Smooth muscle cell (in vitro differentiated cells): ENCODE measurements around the gene TM9SF2. TPM values are rescaled to one million over a fixed set of nuclear protein-coding genes. Genes with fewer than 3 reads are reported as not detected.
A peak's percentile ranks its signal among the peaks of the same experiment; 100 is the strongest.
"Not testable (repeated sequence)": the region's sequence is repeated elsewhere in the genome, so short reads cannot be mapped to it uniquely, and the experiment has no call there.

Experiments used
- DNase-seq: peaks from one replicate; lab custom pipeline; 2025; ENCODE audit not compliant: unreplicated experiment; lab: John Stamatoyannopoulos, UW
- H2AFZ ChIP-seq: fragments of 200-600 bp; sonication (generic); 2 replicates; pipeline ENCODE4 v1.6.0; 2016; ENCODE audit warnings: antibody characterized with exemption, low read depth, mild to moderate bottlenecking
- H3F3A ChIP-seq: fragments of 200-600 bp; sonication (generic); 2 replicates; pipeline ENCODE4 v1.6.0; 2017; ENCODE audit warnings: antibody characterized with exemption, low read depth
- H3K27ac ChIP-seq: fragments of 200-600 bp; sonication (generic); 2 replicates; pipeline ENCODE4 v1.5.1; 2016; ENCODE audit warnings: low read depth, mild to moderate bottlenecking
- H3K27me3 ChIP-seq: fragments of 200-600 bp; sonication (generic); 2 replicates; pipeline ENCODE4 v1.6.1; 2016; ENCODE audit warnings: low read depth, mild to moderate bottlenecking
- H3K36me3 ChIP-seq: fragments of 200-600 bp; sonication (generic); 2 replicates; pipeline ENCODE4 v1.5.1; 2016; ENCODE audit warnings: low read depth
- H3K4me1 ChIP-seq: fragments of 200-600 bp; sonication (generic); 2 replicates; pipeline ENCODE4 v1.5.1; 2016; ENCODE audit warnings: low read depth
- H3K4me2 ChIP-seq: fragments of 200-600 bp; sonication (generic); 2 replicates; pipeline ENCODE4 v1.6.0; 2016; ENCODE audit warnings: mild to moderate bottlenecking
- H3K4me3 ChIP-seq: fragments of 200-600 bp; sonication (generic); 2 replicates; pipeline ENCODE4 v1.5.1; 2016; ENCODE audit warnings: mild to moderate bottlenecking
- H3K79me2 ChIP-seq: fragments of 200-600 bp; sonication (generic); 2 replicates; pipeline ENCODE4 v1.6.0; 2016; ENCODE audit warnings: low read depth, mild to moderate bottlenecking
- H3K9ac ChIP-seq: fragments of 200-600 bp; sonication (generic); 2 replicates; pipeline ENCODE4 v1.6.0; 2016; ENCODE audit warnings: low read depth
- H3K9me3 ChIP-seq: fragments of 200-600 bp; sonication (generic); replicated peaks from 2 replicates; pipeline ENCODE4 v1.5.1; 2016; ENCODE audit warnings: low read depth
- H4K20me1 ChIP-seq: fragments of 200-600 bp; sonication (generic); 2 replicates; pipeline ENCODE4 v1.6.0; 2016; ENCODE audit warnings: low read depth
- WGBS: methylation state at CpG from one replicate; pipeline ENCODE4 v1.1.7; 2016; ENCODE audit warnings: low lambda C conversion rate; 5-methylcytosine and 5-hydroxymethylcytosine counted together
- polyA plus RNA-seq: library from polyadenylated mRNA; unstranded; fragments of >200 nt; fragmentation: Nextera tagmentation; extraction: Ambion mirVana; gene quantifications from 2 replicates; pipeline ENCODE4 v1.2.1, GENCODE V29; 2016
- total RNA-seq: library from RNA; depleted of rRNA; stranded (reverse); fragments of >200 nt; gene quantifications from 2 replicates; pipeline ENCODE4 v1.2.3, GENCODE V29; 2014
- TF ChIP-seq, protein P1 (sequence below): fragments of 200-600 bp; sonication (generic); IDR thresholded peaks from 2 replicates; pipeline ENCODE4 v1.5.1; 2017; ENCODE audit warnings: borderline replicate concordance, mild to moderate bottlenecking, antibody characterized with exemption; ENCODE audit not compliant: insufficient read depth, poor library complexity, severe bottlenecking

TM9SF2 gene
- total and polyA plus RNA-seq, 2 experiments from 2014 or later = 195 to 272 TPM

DNA sequence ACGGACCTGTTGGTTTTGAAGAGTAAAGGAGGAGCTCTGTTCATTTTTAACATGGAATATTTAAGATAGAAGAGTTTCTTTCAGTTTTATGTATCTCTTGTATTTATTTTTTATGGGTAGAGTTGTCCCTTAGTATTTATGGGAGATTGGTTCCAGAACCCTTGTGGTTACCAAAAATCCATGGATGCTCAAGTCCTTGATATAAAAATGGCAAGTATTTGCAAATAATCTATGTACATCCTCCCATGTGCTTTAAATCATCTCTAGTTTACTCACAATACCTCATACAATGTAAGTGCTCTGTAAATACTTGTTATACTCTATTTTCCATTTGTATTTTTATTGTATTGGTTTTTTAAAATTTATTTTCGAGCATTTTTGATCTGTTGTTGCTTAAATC, 63.1 kb downstream of the TM9SF2 start:
- Histone ChIP-seq H3K36me3 (peaks cover 4% of the 10 kb centered on the region), H3K27me3 (no peaks in the 10 kb centered on the region), H3K4me1 (no peaks in the 10 kb centered on the region), H3K4me3 (no peak overlapping the region), H3K79me2 (peaks cover 4% of the 10 kb centered on the region), H4K20me1 (peaks cover 2% of the 10 kb centered on the region), H3K4me2 (peak overlapping the region; percentile 1), H2AFZ (no peak overlapping the region), H3K27ac (peak overlapping the region; percentile 52), H3K9ac (no peak overlapping the region), H3K9me3 (no peaks in the 10 kb centered on the region), H3F3A (peaks cover 5% of the 10 kb centered on the region)
- TF ChIP-seq, protein P1, sequence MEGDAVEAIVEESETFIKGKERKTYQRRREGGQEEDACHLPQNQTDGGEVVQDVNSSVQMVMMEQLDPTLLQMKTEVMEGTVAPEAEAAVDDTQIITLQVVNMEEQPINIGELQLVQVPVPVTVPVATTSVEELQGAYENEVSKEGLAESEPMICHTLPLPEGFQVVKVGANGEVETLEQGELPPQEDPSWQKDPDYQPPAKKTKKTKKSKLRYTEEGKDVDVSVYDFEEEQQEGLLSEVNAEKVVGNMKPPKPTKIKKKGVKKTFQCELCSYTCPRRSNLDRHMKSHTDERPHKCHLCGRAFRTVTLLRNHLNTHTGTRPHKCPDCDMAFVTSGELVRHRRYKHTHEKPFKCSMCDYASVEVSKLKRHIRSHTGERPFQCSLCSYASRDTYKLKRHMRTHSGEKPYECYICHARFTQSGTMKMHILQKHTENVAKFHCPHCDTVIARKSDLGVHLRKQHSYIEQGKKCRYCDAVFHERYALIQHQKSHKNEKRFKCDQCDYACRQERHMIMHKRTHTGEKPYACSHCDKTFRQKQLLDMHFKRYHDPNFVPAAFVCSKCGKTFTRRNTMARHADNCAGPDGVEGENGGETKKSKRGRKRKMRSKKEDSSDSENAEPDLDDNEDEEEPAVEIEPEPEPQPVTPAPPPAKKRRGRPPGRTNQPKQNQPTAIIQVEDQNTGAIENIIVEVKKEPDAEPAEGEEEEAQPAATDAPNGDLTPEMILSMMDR = no peak
- no peak for DNase-seq
- 86% methylated on average over 2 of the region's 2 CpGs for WGBS

DNA sequence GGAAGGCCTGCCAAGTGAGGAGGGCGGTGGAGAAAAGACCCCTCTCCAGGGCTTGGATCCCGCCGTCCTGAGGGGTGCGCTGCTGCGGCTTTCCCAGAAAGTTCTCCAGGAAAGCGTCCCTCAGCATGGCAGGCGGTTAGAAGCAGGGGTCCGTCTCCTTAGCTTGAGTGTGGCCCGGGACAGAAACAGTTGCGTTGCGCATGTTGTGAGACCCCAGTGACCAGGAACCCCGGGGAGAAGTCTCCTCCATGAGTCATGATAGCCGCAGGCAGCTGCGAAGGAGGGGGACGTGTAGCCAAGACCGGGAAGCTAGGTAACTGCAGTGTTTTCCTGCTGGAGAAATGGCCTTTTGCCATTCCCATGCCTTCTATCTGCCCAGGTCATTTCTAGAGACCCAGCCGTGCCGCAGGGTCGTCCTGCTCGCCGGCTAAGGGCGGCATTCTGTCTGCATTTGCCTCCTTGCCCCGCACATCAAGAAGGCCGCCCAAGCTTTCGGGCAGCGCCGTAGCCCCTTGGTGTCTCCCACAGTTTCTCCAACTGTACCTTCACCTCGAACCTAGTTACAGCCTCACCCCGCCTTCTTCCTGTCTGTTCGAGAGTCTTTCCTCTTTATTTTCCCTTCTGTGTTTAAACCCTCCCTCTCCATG, 64.3 kb downstream of the TM9SF2 start:
- H3K27me3 ChIP-seq = no peaks in the 10 kb centered on the region
- TF ChIP-seq, protein P1 = no peak
- no peak overlapping the region for H3K9ac ChIP-seq
- no peak overlapping the region for H2AFZ ChIP-seq
- peaks cover 5% of the 10 kb centered on the region for H3F3A ChIP-seq
- no peak overlapping the region for H3K27ac ChIP-seq
- no peak overlapping the region for H3K4me2 ChIP-seq
- no peaks in the 10 kb centered on the region for H3K4me1 ChIP-seq
- H3K4me3 ChIP-seq = no peak overlapping the region
- WGBS = 96% methylated on average over 30 of the region's 30 CpGs
- no peaks in the 10 kb centered on the region for H4K20me1 ChIP-seq
- H3K79me2 ChIP-seq = no peaks in the 10 kb centered on the region
- H3K9me3 ChIP-seq = no peaks in the 10 kb centered on the region
- DNase-seq = no peak
- H3K36me3 ChIP-seq = peaks cover 4% of the 10 kb centered on the region

DNA sequence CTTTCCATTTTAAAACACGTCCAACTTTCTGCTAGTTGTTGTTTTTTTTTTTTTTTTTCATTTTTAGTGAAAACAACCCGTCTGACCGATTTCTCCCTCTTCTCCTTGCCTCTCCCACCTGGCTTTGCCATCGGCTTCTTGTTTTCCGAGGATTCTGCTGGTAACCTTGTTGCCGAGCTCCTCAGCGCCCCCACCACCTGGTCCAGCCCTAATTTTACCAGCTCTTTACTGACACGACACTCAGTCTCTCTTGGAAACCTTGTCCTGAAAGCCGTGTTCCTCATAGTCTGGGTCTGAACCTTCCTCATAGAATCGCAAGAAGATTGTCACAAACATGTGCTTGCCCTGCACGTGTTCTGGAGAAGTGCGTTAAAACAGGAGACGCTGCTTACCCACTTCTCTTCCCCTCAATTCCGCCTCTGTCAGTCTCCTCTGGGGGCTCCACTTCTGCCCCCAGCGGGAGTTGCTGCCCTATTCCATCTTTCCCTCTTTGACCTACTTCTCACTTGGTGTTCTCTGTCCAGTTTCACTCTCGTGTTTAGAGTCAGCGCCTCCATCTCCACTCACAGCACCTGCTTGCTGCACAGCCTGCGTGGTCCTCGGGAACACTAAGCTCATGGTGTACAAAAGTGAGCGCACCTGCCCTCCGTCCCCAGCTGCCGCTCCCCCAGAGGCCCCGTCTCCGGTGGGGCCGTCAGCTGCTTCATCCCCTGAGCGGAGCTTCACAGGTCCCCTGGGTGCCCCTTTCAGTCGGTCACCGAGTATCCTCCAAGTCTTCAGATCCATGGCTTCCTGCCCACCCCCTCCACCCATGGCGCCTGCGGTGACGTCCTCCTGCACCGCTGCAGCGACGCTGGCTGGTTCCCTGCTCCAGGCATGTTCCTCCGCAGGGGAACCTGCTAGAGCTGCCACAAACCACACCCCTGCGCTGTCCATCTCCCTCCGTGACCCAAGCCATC, 65.1 kb downstream of the TM9SF2 start:
- DNase-seq = no peak
- WGBS = 96% methylated on average over 37 of the region's 37 CpGs
- Histone ChIP-seq H3K79me2 (no peaks in the 10 kb centered on the region), H3K4me2 (no peak overlapping the region), H4K20me1 (no peaks in the 10 kb centered on the region), H3K36me3 (no peaks in the 10 kb centered on the region), H3K27me3 (no peaks in the 10 kb centered on the region), H3K9me3 (no peaks in the 10 kb centered on the region), H3K9ac (no peak overlapping the region), H3K27ac (no peak overlapping the region), H3K4me1 (no peaks in the 10 kb centered on the region), H3K4me3 (no peak overlapping the region), H2AFZ (no peak overlapping the region), H3F3A (peaks cover 5% of the 10 kb centered on the region)
- TF ChIP-seq, protein P1 = no peak

GRCh38 chr13:99568901-99569300, 67.6 kb downstream of the TM9SF2 start:
- H3K4me1 ChIP-seq, H3K27ac ChIP-seq, H3K36me3 ChIP-seq, H3K79me2 ChIP-seq, H3K4me3 ChIP-seq, DNase-seq, H4K20me1 ChIP-seq, H2AFZ ChIP-seq, H3K27me3 ChIP-seq, H3F3A ChIP-seq, H3K9ac ChIP-seq, H3K9me3 ChIP-seq, H3K4me2 ChIP-seq: not testable (repeated sequence)
- WGBS = 93% methylated on average over 6 of the region's 6 CpGs
